Central memory CD4-positive, alpha-beta T cell (primary cell): Measurements from ENCODE around the gene APMAP.

ENCODE experiments used
- DNase-seq: peaks from one replicate; pipeline ENCODE4 v3.0.0; 2022

Gene APMAP

GRCh38 chr20:24985802-24986201 lies 6.7 kb downstream of the APMAP start:
- no peak for DNase-seq

DNA sequence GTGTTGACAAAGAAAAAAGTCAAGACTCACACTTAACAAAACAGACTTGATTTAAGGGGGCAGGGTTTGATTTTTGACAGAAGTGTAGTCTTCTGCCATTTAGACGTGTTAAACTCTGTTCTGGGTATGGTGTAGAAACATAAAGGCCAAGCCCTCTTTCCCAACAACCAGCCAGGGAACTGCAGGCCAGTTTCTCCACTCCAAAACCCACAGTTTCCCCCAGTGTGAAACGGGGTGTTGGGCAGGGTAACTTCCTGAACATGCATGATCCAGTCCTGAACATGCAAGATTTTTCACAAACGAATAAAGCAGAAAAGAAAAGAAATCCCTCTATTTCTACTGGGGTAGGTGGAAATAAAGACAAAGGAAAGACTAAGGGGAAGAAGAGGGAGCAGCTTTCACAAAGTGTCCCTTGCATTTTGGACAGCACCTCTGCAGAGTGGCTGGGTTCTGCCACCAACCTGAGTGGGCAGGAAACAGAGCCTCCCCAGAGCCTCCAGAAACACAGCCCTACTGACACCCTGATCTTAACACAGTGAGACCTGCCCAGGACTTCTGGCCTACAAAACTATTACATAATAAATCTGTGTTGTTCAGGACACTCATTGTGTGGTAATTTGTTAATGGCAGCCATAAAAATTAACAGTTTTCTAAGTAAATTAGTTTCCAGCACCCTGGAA lies 7.5 kb downstream of the APMAP start:
- DNase-seq, result no peak

- no peak for DNase-seq
Measured at GRCh38 chr20:24983896-24984295, 8.7 kb downstream of the APMAP start.

DNA sequence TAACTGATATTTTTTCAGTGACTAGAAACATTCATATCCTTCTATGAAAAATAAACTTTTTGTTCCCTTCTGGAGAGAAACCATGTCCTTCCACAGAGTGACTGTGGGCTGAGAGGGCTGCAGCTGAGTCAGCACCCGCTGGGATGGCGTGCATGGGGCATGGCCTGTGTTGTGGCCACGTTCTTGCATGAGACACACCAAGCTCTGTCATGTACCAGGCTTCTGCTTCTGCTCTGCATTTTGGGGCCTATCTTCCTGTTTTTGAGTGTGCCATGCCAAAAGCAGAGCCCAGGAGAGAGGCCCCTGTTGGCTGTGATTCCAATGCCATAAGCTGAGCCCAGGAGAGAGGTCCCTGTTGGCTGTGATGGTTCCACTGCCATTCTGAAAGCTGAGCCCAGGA lies 10.8 kb downstream of the APMAP start:
- DNase-seq, result no peak

- DNase-seq, result no peak
Measured at GRCh38 chr20:24981282-24981681, 11.3 kb downstream of the APMAP start.

DNA sequence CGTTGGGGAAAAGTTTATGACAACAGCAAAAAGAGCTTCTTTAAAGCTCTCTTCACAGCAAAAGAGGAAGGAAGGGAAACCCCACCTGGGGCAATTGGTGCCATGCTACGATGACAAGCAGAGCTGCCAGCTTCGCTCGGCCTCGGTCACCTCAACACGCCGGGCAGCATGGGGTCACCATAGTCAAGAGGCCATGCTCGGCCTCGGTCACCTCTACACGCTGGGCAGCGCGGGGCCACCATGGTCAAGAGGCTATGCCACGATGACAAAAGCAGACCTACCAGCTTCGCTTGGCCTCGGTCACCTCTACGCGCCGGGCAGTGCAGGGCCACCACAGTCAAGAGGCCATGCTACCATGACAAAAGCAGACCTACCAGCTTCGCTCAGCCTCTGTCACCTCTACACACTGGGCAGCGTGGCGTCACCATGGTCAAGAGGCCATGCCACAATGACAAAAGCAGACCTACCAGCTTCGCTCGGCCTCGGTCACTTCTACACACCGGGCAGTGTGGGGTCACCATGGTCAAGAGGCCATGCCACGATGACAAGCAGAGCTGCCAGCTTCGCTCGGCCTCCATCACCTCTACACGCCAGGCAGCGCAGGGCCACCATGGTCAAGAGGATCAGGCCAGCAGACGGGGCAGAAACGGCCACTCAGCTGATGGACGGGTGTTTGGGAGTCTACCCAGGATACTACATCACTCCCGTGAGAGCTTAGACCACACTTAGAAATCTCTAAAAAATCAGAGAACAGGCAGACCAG lies 12.1 kb downstream of the APMAP start:
- no peak for DNase-seq

DNA sequence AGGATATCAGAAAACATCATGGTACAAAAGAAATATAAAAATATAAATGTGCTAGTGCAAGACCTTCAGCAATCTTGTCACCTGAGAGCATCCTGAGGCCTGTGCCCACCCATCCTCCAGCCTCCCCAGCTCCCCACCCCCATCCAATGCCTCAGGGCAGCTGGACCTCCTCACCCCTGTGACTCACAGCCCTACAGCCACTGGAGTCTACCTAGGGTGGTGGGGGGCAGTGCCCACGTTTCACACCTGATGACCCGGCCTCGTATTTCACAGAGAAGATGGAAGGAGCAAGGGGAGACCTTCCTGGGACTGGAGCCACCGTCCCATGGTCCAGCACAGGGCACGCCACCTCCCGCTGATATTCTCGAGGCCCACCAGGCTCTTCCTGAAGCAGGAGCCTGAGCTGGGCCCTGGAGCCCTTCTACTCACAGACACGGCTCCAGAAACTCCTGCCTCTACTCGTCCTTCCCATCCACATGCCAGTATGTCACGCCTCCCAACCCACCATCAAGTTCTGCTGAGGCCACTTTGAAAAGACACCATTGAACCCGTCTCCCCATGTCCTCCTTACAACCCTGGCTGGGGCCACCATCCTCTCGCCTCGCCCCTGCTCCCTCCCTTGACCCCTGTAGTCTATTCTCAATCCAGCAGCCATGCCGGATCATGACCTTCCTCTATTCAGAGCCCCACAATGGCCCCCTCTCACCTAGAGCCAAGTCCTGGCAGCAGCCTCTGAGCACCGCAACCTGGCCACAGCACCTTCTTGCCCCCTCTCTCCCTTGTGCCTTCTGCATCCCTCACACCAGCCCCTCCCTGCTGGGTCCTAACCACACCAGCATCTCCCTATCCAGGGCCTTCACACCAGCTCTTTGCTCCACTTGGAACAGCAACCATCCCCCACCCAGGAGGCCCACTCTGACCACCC lies 13.3 kb downstream of the APMAP start:
- DNase-seq, result no peak

DNA sequence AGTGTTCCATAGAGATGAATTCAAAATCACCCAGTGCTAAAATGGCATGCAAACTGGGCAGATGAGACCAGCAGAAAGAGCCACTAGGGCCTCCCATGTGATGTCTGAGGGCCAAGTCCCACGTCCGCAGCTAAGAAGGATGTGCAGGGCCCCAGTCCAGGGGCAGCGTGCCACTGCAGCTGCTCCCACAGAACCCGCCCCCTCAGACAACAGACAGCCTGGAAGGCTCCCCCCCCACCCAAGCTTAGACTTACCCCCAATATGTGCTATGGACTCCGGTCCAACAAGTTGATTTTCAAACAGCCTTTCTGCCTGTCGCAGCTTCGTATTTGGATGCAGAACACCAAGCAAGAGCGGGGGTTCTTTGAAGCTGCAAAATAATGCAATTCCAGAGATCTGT lies 14.0 kb downstream of the APMAP start:
- no peak for DNase-seq

DNA sequence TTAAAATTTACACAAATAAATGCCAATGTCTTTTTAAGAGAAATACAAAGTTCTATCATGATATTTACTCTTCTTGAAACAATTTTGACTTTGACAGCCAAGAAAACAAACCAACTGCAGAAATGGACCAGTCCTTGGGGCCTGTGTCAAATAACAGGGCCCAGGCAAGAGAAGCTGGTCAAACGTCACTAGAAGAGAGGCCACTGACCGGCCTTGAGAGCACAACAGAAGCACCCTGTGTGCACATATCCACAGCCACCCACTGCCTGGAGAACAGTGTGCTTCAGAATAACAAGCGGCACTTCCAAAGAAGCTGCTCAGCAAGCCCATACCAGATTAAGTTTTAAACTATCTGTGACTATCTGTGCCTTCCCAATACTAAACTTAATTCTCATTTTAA lies 14.8 kb downstream of the APMAP start:
- no peak for DNase-seq

- DNase-seq, result no peak
Measured at GRCh38 chr20:24977336-24977735, 15.2 kb downstream of the APMAP start.

- DNase-seq, result no peak
Measured at GRCh38 chr20:24972341-24972740, 20.2 kb downstream of the APMAP start.

GRCh38 chr20:24971376-24972101 lies 21.0 kb downstream of the APMAP start:
- no peak for DNase-seq

DNA sequence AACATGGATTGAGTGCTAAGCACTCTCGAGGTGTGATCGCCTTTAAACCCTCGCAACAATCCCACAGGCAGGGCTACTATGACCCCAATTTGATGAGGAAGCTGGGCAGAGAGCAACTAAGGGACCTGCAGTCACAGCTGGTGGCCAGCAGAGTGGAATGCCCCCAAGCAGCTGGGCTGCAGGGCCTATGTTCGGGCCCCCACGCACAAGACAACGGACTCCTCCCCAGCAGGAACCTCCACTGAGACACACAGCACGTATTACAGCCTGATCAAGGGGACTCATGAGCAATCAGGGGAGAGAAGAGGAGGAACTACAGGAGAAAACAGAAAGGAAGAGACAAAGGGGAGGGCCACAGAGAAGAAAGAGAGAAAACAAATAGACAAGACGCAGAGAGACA lies 21.8 kb downstream of the APMAP start:
- no peak for DNase-seq

DNA sequence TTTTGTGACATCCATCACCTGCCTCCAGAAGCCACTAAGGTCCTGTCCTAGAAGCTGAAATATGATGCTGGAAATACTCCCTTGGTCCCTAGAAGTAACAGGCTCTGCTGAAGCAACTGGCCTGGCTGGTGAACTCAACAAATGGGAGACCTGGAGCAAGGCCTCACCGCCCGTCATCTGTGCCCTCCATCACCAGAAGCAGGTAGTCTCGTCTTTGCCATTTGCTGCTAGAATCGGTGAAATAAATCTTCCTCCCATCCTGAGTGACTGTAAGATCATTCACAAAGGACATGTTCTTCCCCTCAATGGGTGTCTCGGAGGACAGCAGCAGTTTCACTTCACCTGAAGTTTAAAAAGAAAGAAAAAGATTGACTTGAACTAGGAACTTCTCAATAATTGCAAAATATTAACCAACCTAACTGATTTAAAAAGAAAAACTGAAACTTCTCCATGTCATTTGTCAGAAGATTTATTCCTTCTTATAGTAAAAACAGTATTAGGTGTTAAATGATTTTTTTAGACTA lies 22.5 kb downstream of the APMAP start:
- DNase-seq, result no peak

- DNase-seq, result no peak
Measured at GRCh38 chr20:24969186-24970029, 23.1 kb downstream of the APMAP start.

DNA sequence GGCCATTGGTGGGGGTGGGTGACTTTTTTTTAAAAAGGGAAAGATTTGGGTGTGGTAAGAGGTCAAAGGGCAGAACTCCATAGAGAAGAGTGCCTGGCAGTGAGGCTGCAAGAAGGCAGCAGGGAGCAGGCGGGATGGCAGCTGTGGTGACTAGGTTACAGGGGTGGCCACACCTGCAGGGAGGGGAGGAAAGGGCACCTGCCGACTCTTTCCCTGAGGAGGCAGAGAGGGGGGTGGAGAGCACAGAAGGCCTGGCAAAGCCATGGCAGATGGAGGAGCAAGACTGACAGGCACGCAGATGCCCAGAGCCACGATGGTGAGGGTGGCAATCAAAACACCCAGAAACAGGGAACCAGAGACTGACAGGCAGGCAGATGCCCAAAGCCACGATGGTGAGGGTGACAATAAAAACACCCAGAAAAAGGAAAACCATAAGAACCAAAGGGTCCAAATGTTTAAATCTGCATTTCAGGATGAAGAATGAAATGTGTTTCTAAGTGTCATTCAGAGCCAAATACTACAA lies 24.2 kb downstream of the APMAP start:
- DNase-seq, result no peak

DNA sequence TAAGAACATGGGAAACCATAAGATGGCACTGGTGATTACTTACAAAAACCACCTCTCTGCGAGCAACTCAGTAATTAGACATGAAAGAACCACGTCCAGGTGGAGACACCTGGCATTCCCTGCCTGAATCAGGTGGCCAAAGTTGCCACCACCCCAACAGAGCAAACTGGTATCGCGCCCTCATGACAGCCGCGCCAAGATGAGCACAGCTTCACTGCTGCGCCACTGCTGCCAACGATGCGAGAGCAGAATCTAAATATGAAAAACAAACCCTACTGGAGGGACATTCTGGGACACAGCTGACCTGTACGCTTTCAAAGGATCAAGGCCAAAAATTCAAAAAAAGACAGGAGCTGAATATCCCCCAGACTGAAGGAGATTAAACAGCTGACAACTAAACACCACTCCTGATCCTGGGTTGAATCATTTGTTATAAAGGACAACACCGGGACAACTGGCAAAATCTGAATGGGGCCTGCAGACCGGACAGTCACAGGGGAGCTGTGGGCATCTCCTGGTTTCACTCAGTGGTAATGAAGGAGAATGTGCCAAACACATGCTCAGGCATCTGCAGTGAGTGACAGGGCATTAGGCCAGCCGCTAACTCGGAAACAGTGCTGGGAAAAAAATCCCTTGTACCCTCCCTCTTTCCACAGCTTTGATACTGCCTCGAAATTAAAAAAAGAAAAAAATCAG lies 26.1 kb downstream of the APMAP start:
- no peak for DNase-seq

GRCh38 chr20:24965065-24965919 lies 27.3 kb downstream of the APMAP start:
- no peak for DNase-seq

- DNase-seq, result no peak
Measured at GRCh38 chr20:24964506-24964840, 28.1 kb downstream of the APMAP start.
